Urothelium cell line (cell line): Measurements from ENCODE around the gene PLP2.

Experiments
- DNase-seq: peaks from one replicate; pipeline ENCODE4 v3.0.0; 2011; ENCODE audit warnings: low spot score, mixed read lengths
- FAIRE-seq: peaks from 2 replicates; lab custom pipeline; 2011; peaks lifted over from hg19 to GRCh38; lab: Jason Lieb, UNC

The PLP2 gene

DNA sequence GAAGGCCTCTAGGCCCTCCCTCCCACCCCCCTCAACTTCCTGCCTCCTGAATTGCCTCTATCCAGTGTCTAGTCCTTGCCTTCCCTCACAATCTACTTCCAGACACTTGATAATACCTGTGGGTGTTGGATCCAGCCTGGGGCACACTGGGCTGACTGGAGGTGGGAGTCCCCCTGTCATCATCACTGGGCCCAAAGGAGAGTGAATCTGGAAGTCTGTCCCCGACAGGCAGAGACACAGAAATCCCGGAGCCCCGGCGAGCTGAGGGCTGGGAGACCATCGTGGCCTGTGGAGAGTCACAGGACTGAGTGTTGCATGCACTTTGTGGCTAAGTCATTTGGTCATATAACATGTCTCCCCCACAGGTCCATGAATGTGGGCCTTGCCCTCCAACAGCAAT is 36.7 kb downstream of the PLP2 start:
- no peak for FAIRE-seq
- no peak for DNase-seq

DNA sequence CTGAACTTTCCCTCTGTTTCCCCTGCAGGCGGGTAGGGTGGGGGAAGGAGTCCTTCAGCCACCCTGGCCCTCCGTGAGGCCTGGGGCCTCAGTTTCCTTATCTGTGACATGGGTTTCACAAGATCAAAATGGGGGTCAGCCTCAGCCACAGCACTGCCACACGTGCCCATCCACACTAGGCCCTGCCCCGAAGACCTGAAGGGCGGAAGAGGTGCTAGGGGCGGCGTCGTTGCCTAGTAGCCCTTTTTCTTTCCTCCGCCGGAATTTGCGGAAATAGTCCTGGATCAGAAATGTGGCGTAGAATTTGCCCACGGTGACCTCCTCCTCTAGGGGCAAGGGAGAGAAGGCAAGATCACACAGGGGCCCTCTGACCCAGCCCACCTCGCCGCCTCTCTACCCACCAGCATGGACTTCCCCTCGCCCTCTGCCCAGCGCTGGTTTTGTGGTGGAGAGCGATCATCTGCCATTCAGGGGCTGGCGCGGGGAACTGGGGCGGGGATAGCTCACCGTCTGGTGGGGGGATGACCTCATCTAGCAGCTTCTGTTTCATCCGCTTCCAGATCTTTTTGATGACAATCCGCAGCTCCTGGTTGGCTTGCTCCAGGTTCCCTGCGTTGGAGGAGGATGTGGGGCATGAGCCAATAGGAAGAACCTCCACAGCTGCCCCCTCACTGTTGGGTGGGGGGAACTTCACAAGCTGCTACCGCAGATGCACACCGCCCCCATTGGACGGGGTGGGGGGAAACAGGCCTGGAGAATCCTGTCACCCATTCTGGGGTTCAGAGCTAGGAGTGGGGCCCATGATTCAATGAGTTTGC is 37.9 kb downstream of the PLP2 start:
- no peak for DNase-seq
- no peak for FAIRE-seq

DNA sequence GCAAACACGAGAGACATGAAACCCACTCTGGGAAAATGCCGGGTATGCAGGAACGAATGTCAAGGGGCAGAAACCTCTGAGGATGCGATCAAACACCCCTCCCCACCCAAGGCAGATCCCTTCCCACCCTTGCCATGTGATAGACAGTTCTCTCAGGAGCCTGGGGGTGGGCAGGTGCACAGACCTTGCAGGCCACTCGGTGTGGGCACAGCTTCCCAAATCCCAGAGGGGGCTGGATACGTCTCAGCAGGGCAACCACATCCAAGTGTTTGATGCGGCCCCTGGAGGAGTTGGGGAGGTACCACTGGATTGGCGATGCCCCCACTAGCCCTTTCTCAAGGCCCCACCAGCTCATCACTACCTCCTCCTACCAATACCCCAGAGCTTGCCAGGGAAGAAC is 38.7 kb downstream of the PLP2 start:
- DNase-seq (no peak), FAIRE-seq (no peak)

- DNase-seq = no peak
- FAIRE-seq = no peak
Measured at GRCh38 chrX:49211074-49211473, 39.4 kb downstream of the PLP2 start.

DNA sequence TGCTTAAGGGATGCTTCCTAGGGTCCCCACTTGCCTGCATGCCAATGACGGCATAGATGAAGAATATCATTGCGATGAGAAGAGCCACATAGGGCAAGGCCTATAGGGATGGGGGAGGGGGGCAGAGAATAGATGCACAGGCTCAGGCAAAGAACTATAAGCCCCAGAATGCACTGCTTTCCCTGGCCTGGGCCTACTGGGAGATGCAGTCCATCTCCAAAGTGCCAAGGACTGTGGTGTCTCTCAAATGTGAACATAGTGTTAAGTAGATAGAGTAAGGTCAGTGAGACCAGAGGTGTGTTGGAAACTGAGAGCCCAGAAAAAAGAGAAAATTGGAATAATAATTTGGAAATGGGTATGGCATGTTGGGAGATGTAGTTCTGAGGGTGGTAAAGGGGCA is 40.5 kb downstream of the PLP2 start:
- DNase-seq (no peak), FAIRE-seq (no peak)

DNA sequence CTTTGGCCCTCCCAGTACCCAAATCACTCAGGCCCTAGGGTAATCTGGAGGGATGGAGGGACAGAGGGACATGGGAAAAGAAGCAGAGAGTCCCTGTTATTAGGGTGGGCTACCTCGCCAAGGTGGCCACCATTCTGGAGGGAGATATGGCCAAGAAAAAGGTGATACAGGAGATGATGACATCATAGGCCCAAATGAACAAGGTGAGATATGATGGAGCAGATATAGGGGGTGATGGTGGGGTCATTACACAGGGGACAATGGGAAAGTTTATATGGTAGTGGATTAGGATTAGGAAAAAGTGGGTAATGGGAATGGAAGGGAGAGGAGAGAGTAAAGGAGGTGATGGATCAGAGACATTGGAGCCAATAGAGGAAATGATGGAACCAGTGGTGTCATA is 41.2 kb downstream of the PLP2 start:
- FAIRE-seq (no peak), DNase-seq (no peak)

DNA sequence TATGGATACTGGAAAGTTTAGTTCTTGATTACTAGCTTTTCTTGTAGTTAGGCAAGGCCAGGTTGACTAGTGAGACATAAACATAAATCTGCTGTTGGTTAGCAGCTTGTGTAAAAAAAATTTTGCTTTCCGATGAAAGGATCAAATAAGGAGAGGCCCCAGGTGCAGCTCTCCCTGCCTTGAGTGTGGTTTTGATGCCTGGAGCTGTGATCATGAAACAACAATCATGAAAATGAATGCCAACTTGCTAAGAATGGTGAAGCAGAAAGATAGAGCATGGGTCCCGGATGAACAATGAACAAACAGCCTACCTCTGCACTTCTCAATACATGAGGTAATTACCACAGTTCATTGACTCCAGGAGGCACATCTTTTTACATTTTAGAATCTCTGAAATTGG is 42.7 kb downstream of the PLP2 start:
- DNase-seq (no peak), FAIRE-seq (no peak)

DNA sequence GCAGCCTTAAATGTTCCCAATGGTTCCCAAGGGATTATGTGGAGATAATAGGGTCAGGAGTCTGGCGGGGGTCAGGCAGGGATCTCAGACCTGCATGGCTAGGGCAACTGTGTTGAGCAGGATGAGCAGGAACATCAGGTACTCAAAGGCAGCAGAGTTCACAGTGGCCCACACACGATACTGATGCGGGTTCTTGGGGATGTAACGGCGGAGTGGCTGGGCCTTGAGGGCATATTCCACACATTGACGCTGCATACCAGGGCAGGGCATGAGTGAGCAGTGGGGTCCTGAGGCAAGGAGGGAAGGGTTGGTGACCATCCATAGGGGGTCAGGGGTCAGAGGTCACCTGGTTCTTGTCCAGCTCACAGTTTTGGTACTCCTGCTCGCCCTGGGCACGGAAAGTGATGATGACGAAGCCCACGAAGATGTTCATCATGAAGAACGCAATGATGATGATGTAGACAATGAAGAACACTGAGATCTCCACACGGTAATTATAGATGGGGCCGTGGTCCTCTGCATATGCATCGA is 43.4 kb downstream of the PLP2 start:
- no peak for DNase-seq

GRCh38 chrX:49220100-49220499 is 48.4 kb downstream of the PLP2 start:
- no peak for FAIRE-seq
- no peak for DNase-seq

More for the DNA sequence above, 43.4 kb downstream of the PLP2 start:
- FAIRE-seq = no peak

DNA sequence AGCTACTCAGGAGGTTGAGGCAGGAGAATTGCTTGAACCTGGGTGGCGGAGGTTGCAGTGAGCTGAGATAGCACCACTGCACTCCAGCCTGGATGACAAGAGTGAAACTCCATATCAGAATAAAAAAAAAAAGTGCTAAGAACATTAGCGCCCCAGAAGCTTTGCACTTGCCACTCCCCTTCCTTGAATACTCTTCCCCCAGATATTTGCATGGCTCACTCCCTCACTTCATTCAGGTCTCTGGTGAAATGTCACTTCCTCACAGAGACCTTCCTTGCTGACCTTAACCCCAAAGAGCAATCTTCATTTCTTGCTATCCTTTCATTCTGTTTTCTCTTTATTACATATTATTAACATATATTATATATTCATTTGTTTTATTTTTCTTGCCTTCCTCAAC is 50.2 kb downstream of the PLP2 start:
- DNase-seq (no peak), FAIRE-seq (no peak)
